Activated T-cell treated with anti-CD3 and anti-CD28 coated beads, Interleukin-2, amount 50 U/mL, for 4 hours (primary cell): ENCODE results near the gene EPHB2. TPM values are rescaled to one million over a fixed set of nuclear protein-coding genes. Genes with fewer than 3 reads are reported as not detected.

Experiments used
- ATAC-seq, 2 donors: fragments of 200-7000 bp; cut with Tn5 transposase; one replicate each; pipeline ENCODE4 v1.10.0; 2021
- DNase-seq: peaks from one replicate; pipeline ENCODE4 v3.0.0-alpha.2; 2020
- H3K27me3 Mint-ChIP-seq: one replicate; pipeline ENCODE4 v1.8.0; 2021; ENCODE audit warnings: low read depth, mixed read lengths
- H3K36me3 Mint-ChIP-seq: one replicate; pipeline ENCODE4 v1.8.0; 2022; ENCODE audit warnings: mixed read lengths; ENCODE audit not compliant: insufficient read depth
- H3K4me1 Mint-ChIP-seq: one replicate; pipeline ENCODE4 v1.8.0; 2021; ENCODE audit warnings: low read depth, mixed read lengths
- H3K4me3 Mint-ChIP-seq: one replicate; pipeline ENCODE4 v1.8.0; 2021; ENCODE audit warnings: mild to moderate bottlenecking, moderate library complexity, mixed read lengths
- H3K9me3 Mint-ChIP-seq: one replicate; pipeline ENCODE4 v1.8.0; 2021; ENCODE audit warnings: mixed read lengths
- total RNA-seq, 3 donors: library from RNA; stranded (reverse); gene quantifications; one replicate each; pipeline ENCODE4 v1.2.1, GENCODE V29; 2021

Gene EPHB2
- total RNA-seq, 3 donors from 2014 or later, result 0.15 to 0.68 (median 0.16) TPM

DNA sequence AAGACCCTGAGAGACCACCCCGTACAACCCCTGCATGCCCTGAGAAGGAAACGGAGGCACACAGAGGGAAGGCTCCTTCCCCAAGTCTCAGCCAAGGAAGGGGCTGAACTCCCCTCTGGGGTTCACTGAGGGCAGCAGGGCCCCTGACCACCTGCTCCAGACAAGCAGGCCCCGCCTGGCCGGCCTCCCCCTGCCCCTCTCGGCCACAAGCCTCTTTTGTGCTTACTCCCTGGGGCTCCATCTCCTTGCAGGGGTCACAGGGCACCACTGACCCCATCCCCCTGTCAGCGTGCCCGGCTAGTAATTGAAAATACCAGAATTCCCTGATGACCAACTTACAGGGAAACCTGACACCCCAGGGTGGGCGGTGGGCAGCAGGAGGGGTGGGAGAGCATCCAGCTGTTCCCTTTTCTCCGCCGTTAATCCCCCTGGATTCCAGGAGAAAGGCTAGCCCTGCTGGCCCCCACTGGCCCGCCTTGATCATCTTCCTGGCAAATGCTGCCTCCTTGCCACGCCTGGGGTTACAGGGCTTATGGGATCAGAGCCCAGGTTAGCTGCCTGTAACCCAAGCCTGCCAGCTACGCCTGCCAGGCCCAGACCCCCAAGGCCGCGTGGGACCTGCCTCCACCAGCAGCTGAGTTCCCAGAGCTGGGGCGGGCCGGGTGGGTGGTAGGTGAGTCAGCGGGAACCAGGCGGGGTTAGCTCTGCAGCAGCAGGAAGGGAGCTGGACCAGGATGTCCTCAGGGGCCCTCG is 165.9 kb downstream of the EPHB2 start:
- ATAC-seq (no peak), DNase-seq (no peak)
- Mint-ChIP-seq H3K36me3 (no peaks in the 10 kb centered on the region), H3K4me3 (no peak overlapping the region), H3K4me1 (no peaks in the 10 kb centered on the region), H3K9me3 (no peaks in the 10 kb centered on the region), H3K27me3 (peaks cover 3% of the 10 kb centered on the region)

DNA sequence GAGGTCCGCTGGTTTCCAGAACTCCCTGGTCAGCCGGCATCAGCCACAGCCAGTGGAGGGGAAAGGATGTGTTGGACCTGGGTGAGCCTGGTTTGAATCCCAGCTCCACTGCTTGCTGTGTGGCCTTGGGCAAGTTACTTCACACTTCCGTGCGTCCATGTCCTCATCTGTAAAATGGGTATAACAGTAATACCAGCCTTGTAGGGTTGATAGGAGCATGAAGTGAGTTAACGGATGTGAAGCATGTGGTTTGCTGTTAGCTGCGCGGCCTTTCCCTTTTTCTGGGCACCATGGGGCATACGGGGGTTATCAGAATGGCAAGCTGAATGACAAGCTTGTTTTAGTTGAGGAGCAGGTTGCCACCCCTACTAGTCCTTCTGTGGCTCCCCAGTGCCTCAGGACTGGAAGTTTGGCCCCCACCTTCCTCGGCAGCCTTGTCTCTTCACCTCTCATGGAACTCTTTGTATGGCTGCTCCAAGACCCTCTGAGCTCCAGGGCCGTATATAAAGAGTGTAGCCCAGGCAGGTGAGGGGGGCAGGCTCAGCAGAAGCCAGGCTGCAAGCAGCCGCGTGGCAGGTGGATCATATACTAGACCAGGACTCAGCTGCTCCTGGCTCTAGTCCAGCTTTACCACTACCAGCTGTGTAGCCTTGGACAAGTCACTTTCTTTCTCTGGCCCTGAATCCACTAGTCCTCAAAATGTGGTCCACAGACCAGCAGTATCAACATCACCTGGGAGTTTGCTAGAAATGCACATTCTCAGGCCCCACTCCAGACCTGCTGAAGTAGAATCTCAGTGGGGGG is 166.7 kb downstream of the EPHB2 start:
- peaks cover 3% of the 10 kb centered on the region for H3K27me3 Mint-ChIP-seq
- no peaks in the 10 kb centered on the region for H3K4me1 Mint-ChIP-seq
- H3K36me3 Mint-ChIP-seq, result no peaks in the 10 kb centered on the region
- ATAC-seq (no peak), DNase-seq (no peak)
- H3K4me3 Mint-ChIP-seq, result no peak overlapping the region
- H3K9me3 Mint-ChIP-seq, result no peaks in the 10 kb centered on the region

DNA sequence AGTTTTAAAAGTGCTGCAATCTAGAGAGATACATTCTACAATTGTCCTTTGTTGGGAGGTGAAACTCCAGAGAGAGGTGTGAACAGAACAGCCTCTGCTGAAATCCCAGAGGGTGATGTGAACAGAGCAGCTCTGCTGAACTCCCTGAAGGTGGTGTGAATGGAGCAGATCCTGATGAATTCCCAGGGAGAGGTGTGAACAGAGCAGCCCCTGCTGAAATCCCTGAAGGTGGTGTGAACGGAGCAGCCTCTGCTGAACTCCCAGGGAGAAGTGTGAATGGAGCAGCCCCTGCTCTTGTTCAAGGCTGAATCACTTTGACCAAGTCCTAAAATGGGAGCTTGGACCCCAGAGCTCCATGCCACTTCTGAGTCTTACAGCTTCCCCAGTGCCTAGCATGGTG is 167.3 kb downstream of the EPHB2 start:
- no peaks in the 10 kb centered on the region for H3K9me3 Mint-ChIP-seq
- DNase-seq (no peak), ATAC-seq (no peak)
- peaks cover 3% of the 10 kb centered on the region for H3K27me3 Mint-ChIP-seq
- no peak overlapping the region for H3K4me3 Mint-ChIP-seq
- no peaks in the 10 kb centered on the region for H3K4me1 Mint-ChIP-seq
- H3K36me3 Mint-ChIP-seq, result no peaks in the 10 kb centered on the region

DNA sequence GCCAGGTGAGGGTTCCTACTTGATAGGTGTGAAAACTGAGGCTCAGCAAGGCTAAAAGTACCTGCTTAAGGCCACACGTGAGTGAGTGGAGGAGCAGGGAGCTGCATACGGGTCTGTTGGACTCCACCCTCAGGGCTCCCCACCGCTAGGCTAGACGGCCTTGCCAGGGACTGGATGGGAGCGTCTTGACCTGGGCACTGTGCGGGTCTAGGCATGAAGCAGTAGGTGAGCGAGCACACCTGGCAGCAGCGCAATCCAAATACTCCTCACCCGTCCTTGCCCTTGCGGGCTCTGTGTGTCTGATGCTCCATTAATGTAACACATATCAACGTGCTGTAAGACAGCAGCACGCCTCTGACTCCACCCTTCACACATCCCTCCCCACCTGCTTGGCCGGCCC is 168.0 kb downstream of the EPHB2 start:
- no peaks in the 10 kb centered on the region for H3K36me3 Mint-ChIP-seq
- peaks cover 3% of the 10 kb centered on the region for H3K27me3 Mint-ChIP-seq
- DNase-seq (no peak), ATAC-seq (no peak)
- H3K9me3 Mint-ChIP-seq, result no peaks in the 10 kb centered on the region
- no peak overlapping the region for H3K4me3 Mint-ChIP-seq
- H3K4me1 Mint-ChIP-seq, result no peaks in the 10 kb centered on the region

DNA sequence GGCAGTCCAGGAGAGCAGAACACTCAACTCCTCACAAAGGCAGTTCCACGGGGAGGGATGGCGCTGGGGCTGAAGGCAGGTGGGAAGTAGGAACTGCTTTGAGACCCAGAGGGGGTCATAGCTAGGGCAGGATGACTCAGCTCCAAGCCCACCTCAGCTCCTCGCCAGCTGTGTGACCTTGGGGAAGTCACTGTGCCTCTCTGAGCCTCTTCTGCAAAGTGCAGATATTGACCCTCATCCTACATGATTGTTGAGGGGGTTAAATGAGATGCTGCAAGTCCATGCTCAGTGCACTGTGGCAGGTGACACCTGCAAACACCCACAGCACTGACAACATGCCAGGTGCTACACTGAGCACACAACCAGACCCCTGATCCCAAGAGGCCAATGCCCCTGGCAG is 168.8 kb downstream of the EPHB2 start:
- DNase-seq (no peak), ATAC-seq (no peak)
- no peaks in the 10 kb centered on the region for H3K4me1 Mint-ChIP-seq
- H3K27me3 Mint-ChIP-seq, result peaks cover 3% of the 10 kb centered on the region
- H3K9me3 Mint-ChIP-seq, result no peaks in the 10 kb centered on the region
- H3K36me3 Mint-ChIP-seq, result no peaks in the 10 kb centered on the region
- H3K4me3 Mint-ChIP-seq, result no peak overlapping the region

DNA sequence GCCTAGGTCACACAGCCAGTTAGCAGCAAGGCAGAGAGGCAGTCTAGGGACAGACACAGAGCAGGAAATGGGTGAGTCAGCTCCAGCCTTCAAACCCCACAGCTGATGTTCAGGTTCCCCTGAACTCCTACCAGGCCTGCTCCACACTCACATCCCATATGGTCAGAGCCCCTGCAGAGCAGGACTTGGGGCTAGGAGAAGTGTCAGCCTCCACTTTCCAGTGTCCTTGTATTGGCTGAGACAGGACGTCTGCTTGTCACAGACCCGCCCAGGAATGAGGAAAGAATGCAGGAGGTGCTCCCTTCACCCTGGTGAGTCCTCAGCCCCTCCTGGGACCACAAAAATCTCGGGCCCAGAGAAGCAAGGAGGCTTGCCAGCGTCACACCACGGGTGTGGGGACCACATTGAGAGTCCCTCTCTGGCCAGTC is 169.5 kb downstream of the EPHB2 start:
- DNase-seq, result no peak
- no peak for ATAC-seq
- no peaks in the 10 kb centered on the region for H3K36me3 Mint-ChIP-seq
- peaks cover 7% of the 10 kb centered on the region for H3K4me1 Mint-ChIP-seq
- H3K4me3 Mint-ChIP-seq, result no peak overlapping the region
- no peaks in the 10 kb centered on the region for H3K9me3 Mint-ChIP-seq
- H3K27me3 Mint-ChIP-seq, result peaks cover 3% of the 10 kb centered on the region

DNA sequence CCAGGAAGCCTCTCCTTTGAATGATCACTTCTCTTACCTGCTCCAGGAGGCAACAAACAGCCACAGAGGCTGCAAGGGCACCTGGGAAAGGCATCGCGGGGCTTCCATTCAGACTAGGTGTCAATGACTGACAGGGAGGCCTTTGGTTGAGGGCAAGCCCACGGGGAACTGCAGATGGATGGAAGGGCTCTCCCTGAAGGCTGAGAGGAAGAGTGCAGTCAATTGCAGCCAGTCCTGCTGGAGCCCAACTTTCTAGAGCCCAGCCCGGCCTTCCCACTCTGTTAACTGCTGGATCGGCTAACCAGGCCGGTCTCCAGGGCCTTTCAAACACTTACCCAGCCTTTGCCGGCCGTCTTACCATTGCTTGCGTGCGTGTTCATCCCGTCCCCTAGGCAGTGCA is 172.8 kb downstream of the EPHB2 start:
- Mint-ChIP-seq H3K9me3 (no peaks in the 10 kb centered on the region), H3K27me3 (no peaks in the 10 kb centered on the region), H3K36me3 (no peaks in the 10 kb centered on the region), H3K4me3 (no peak overlapping the region), H3K4me1 (peaks cover 12% of the 10 kb centered on the region)
- ATAC-seq (no peak), DNase-seq (no peak)

DNA sequence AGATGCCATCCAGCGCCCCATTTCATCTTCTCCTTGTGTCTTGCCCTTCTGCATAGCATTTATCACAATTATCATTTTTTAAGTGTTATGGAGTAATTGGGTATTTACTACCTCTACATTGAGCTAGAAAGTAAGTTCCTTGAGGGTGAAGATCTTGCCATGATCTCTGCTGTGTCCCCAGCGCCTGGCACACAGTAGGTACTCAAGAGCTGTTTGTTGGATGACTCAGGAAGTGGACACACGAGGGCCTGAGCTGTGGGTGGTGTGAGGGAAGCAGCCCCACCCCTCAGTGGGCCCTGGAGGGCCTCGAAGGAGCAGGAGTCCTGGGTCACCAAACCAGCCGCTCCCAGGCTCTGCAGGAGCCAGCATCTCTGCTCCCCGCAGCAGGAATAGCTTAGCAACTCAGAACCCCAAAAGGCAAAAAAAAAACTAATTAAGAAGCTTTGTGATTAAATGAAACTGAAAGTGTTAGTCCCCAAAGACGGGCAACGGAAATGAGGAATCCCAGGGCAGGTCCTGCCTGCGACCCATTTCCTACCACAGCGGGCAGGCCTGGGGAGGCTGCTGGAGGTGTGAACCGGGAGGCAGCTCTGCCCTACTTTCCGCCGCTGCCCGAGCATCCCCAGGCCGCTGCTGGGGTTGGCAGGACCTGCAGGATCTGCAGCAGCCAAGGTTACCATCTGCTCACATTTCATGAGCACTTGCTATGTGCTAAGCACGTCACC is 174.3 kb downstream of the EPHB2 start:
- H3K27me3 Mint-ChIP-seq, result no peaks in the 10 kb centered on the region
- ATAC-seq (no peak), DNase-seq (no peak)
- H3K4me1 Mint-ChIP-seq, result peaks cover 12% of the 10 kb centered on the region
- H3K36me3 Mint-ChIP-seq, result no peaks in the 10 kb centered on the region
- H3K9me3 Mint-ChIP-seq, result no peaks in the 10 kb centered on the region
- H3K4me3 Mint-ChIP-seq, result peak overlapping the region; percentile 63

DNA sequence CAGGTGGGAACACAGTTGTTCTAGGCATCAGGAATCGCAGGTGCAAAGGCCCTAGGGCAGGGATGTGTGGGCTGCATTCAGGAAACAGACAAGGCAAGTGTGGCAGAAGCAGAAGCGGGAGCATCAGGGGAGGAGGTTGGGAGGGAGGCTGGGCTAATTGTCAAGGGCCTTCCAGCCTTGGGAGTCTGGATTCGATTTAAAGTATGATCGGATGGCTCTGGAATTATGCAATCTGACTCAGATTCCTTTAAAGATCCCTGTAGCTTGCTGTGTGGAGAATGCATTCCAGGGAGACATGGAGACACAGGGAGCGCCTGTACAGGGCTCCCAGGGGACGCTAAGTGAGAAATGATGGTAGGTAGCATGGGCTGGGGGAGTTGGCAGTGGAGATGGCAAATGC is 175.6 kb downstream of the EPHB2 start:
- ATAC-seq (no peak), DNase-seq (no peak)
- no peaks in the 10 kb centered on the region for H3K9me3 Mint-ChIP-seq
- H3K4me1 Mint-ChIP-seq, result peaks cover 12% of the 10 kb centered on the region
- no peaks in the 10 kb centered on the region for H3K27me3 Mint-ChIP-seq
- H3K4me3 Mint-ChIP-seq, result no peak overlapping the region
- H3K36me3 Mint-ChIP-seq, result no peaks in the 10 kb centered on the region

DNA sequence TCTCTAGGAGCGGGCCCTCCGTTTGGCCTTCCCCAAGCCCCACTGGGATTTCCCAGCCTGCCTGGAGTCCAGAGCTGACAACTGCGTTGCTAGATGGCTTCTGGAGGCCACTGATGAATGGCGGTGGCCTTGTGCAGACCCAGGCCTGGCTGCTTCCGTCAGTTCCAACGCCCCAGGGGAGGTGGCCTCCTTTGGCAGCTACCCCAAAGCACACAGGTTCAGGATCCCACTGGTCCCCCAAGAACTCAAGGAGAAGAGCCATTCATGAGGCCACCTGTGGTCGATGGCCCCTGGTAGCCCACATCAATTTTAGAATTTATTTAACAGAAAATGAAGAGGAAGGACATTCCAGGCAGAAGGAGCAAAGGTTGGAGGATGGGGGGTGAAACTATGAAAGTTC is 176.9 kb downstream of the EPHB2 start:
- no peak for ATAC-seq
- H3K9me3 Mint-ChIP-seq, result no peaks in the 10 kb centered on the region
- peaks cover 12% of the 10 kb centered on the region for H3K4me1 Mint-ChIP-seq
- no peaks in the 10 kb centered on the region for H3K36me3 Mint-ChIP-seq
- H3K4me3 Mint-ChIP-seq, result no peak overlapping the region
- H3K27me3 Mint-ChIP-seq, result no peaks in the 10 kb centered on the region
- no peak for DNase-seq

DNA sequence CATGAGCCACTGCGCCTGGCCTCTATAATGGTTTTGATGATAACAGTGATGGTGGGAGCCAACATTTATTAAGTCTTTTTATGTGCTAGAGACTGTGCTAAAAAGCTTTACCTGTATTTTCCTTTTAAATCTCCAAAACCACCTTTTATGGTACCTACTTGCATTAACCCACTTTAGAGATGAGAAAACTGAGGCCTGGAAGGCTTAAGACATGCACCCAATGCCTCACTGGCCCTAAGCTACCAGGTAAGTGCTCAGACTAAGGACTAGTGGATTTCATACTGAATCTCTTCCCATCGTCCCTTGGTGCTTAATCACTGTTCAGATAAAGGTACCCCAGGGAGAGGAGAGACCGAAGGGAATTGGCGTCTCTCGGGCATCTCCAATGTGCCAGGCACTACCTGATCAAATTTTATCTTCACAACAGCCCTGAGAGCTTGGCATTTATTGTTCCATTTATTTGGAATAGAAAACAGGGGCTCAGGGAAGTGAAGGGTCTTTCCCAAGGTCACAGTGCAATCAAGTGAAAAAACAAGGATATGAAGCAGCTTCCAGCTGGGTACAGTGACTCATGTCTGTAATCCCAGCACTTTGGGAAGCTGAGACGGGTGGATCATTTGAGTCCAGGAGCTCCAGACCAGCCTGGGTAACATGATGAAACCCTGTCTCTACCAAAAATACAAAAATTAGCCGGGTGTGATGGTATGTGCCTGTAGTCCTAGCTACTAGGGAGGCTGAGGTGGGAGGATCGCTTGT is 177.9 kb downstream of the EPHB2 start:
- DNase-seq (no peak), ATAC-seq (no peak)
- no peaks in the 10 kb centered on the region for H3K36me3 Mint-ChIP-seq
- H3K9me3 Mint-ChIP-seq, result no peaks in the 10 kb centered on the region
- peaks cover 12% of the 10 kb centered on the region for H3K4me1 Mint-ChIP-seq
- H3K4me3 Mint-ChIP-seq, result no peak overlapping the region
- no peaks in the 10 kb centered on the region for H3K27me3 Mint-ChIP-seq

DNA sequence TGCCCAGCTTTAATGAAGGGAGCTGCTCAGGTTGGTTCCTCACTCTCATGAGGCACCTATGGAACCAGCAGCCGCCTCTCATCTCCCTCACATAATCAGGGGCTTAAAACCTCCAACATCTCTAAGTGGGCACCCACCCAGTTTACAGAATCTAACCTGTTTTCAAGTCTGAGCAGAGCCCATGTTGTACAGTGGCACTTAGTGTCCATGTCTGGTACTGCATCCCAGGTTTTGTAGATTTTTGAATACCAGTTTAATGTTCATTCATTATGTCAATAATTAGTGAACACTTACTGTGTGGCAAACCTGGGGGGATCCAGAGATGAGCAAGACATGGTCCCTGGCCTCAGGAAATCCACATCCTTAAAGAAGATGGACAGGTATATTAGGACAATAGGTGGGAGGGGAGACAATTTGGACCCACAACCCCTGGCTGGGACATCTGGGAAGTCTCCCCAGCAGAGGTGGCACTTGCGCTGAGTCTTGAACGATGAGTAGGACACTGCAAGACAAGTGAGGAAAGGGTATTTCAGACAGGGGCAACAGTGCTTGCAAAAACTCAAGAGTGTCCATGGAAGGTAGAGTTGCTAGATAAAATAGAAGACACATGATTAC is 178.7 kb downstream of the EPHB2 start:
- Mint-ChIP-seq H3K4me3 (no peak overlapping the region), H3K4me1 (peaks cover 12% of the 10 kb centered on the region), H3K36me3 (no peaks in the 10 kb centered on the region), H3K9me3 (no peaks in the 10 kb centered on the region), H3K27me3 (no peaks in the 10 kb centered on the region)
- DNase-seq (no peak), ATAC-seq (no peak)

DNA sequence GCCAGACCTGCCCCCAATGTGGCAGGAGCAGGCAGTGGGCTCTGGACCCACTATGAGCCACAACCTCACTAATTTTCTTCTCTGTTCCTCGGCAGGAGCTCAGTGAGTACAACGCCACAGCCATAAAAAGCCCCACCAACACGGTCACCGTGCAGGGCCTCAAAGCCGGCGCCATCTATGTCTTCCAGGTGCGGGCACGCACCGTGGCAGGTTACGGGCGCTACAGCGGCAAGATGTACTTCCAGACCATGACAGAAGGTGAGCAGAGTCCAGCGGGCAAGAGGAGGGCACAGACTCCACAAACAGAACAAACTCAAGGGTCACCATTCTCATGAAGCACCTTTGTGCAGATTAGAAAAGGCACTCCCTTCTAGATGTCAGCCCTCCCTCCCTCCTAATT is 182.2 kb downstream of the EPHB2 start:
- Mint-ChIP-seq H3K27me3 (peaks cover 10% of the 10 kb centered on the region), H3K9me3 (no peaks in the 10 kb centered on the region), H3K4me1 (no peaks in the 10 kb centered on the region), H3K36me3 (no peaks in the 10 kb centered on the region), H3K4me3 (no peak overlapping the region)
- ATAC-seq (no peak), DNase-seq (no peak)

DNA sequence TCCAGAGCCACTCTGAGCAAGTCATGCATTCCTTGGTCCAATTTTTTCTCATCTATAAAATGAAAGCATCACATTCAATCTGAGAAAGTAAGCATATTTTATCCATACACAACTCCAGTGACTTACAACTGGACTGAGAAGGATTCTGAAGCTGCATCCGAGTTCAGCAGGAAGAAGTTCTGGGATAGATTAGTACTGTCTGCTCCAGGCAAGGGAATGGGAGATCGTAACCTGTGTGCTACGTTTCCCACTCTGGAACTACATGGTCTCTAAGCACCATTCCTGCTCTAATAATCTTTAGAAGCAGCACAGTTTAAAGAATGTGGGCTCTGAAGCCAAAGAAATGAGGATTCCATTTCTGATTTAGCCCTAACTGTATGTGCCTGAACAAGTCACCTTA is 182.7 kb downstream of the EPHB2 start:
- Mint-ChIP-seq H3K27me3 (peaks cover 11% of the 10 kb centered on the region), H3K9me3 (no peaks in the 10 kb centered on the region), H3K4me1 (no peaks in the 10 kb centered on the region), H3K4me3 (no peak overlapping the region), H3K36me3 (no peaks in the 10 kb centered on the region)
- ATAC-seq, result no peak
- no peak for DNase-seq
